Peyer's patch (tissue), 4 donors: ENCODE results near the gene FRYL.

Experiments used
- CTCF ChIP-seq, 6 experiments: fragments of 450-650 bp in 4 of 6; fragments of 200-600 bp in 2 of 6; sonication (generic) in 1 of 6; IDR thresholded peaks; one replicate each; pipeline ENCODE4 v1.5.1; 2017 to 2019; ENCODE audit warnings: antibody characterized with exemption in 6 of 6, mild to moderate bottlenecking in 3 of 6, moderate library complexity in 1 of 6
- POLR2A ChIP-seq, 2 donors: fragments of 450-650 bp; IDR thresholded peaks; one replicate each; pipeline ENCODE4 v1.5.1; 2017; ENCODE audit warnings: antibody characterized with exemption in 2 of 2, mild to moderate bottlenecking in 2 of 2, moderate library complexity in 2 of 2

- TF ChIP-seq CTCF (IDR thresholded peaks at IDR 0.05) (no peak), POLR2A (IDR thresholded peaks at IDR 0.05) (no peak)
Measured at GRCh38 chr4:48683784-48684666, 96.1 kb downstream of the FRYL start.
